Smooth muscle cell of the brain vasculature (primary cell): ENCODE measurements around the gene FANCI.

Experiments
- DNase-seq: peaks from one replicate; pipeline ENCODE4 v3.0.0-alpha.2; 2012; ENCODE audit warnings: low read depth, low spot score

FANCI gene

GRCh38 chr15:89361451-89362202 lies 117.8 kb downstream of the FANCI start:
- DNase-seq, result peak; percentile 15

GRCh38 chr15:89362203-89363101 lies 118.7 kb downstream of the FANCI start:
- no peak for DNase-seq

DNA sequence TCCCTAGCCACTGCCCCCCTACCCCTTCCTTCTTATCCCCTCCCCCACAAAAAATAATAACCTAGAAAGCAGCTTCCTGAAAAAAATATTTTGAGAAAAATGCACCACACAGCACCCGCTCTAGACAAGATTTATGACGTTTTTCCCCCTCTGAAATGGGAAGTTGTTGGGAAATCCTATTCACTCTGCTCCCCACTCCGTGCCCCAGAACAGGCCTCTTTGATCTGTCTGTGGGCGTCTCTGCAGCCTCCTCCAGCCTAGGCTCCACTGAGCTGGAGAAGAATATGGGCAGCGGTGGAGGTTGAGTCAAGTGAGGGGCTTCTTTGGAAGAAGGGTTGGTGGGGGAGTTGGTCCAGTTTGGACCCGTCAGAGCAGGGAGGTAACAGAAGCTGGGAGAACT lies 119.4 kb downstream of the FANCI start:
- DNase-seq, result no peak

GRCh38 chr15:89363770-89364169 lies 120.0 kb downstream of the FANCI start:
- no peak for DNase-seq

- no peak for DNase-seq
Measured at GRCh38 chr15:89364341-89364740, 120.6 kb downstream of the FANCI start.

DNA sequence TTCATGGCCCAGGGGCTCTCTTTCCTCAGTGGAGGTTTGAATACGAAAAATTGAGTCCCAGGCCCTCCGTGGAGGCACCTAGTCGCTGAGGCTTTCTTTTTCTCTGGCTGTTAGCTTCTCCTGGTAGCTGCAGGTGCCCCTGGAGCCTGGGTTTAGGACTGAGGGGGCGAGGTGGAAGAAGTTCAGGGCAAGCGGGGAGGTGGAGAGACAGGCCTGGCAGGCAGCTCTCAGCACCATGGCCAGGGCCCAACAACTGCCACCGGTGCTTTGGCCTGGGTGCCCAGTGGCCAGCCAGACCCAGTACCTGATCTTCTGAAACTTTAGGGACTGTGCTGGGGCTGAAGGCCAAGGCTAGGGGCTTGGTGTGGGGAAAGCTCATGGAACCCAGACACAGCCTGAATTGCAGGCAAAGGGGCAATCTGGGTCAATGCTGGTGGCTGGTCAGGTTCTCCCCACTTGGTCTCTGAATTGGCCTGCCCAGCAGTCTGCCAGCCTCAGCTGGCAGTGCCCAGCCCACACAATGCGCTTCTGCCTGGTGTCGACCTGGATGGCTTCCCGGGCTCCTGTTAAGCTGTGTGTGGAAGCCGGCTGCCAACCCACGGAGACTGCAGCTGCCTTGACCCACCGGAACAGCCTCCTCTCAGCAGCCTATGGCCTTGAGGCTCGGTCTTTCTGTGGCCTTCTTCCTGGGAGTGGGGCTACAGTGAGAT lies 121.1 kb downstream of the FANCI start:
- DNase-seq, result no peak

DNA sequence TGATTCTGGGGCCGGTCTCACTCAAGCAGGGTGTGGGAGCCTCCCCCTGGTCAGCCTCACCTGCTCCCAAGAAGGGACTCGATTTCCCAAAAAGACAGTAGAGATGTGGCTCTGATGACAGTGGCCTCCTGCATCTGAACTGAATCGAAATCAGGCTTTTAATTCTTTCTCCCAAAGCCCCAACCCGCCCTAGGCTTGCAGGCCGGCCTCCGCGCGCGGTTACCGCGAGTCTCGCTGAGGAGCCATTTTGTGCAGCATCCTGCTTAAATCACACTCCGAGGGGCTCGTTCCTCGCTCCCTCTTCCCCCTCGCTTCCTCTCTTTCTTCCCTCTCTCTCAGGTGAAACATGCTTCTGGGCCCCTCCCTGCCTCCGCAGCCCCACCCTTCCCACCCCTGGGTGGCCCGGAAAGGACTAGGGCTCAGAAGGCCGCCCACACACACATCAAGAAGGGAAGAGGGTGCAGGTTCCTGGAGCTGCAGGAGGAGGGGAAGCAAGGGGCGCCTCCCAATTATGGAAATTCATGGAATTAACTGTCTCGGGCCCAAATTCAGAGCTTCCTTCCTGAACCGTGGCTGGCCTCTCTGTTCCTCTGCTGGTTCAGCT lies 121.8 kb downstream of the FANCI start:
- no peak for DNase-seq
